Retinal pigment epithelial cell (primary cell): ENCODE data around the gene NME4.
"Not testable (repeated sequence)": the region's sequence is repeated elsewhere in the genome, so short reads cannot be mapped to it uniquely, and the experiment has no call there.

Experiments
- DNase-seq: peaks from one replicate; pipeline ENCODE4 v3.0.0-alpha.2; 2010; ENCODE audit warnings: low read depth
- H3K4me3 ChIP-seq: 2 replicates; pipeline ENCODE4 v1.5.1; 2011; ENCODE audit warnings: mild to moderate bottlenecking, low read length, control low read depth, moderate library complexity
- CTCF ChIP-seq: conservative IDR thresholded peaks from 2 replicates; pipeline ENCODE4 v1.5.1; 2011; ENCODE audit warnings: low read depth, low read length, control low read depth, inconsistent platforms

NME4 gene

DNA sequence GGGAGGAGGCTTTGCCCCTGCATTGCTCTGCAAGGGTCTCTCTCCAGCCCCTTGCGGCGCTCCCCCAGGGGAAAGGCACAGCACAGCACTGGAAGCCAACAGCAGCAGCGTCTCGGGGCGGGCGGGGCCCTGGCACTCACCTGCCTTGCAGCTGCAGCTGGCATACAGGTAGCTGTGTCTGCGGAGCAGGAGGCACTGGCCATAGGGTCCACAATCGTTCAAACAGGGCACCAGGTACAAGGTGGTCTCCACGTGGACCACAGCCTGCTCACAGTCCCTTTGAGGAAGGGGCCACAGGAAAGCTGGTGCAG lies 22.4 kb upstream of the NME4 start:
- DNase-seq: no peak
- TF ChIP-seq CTCF: no peak
- no peak overlapping the region for H3K4me3 ChIP-seq

DNA sequence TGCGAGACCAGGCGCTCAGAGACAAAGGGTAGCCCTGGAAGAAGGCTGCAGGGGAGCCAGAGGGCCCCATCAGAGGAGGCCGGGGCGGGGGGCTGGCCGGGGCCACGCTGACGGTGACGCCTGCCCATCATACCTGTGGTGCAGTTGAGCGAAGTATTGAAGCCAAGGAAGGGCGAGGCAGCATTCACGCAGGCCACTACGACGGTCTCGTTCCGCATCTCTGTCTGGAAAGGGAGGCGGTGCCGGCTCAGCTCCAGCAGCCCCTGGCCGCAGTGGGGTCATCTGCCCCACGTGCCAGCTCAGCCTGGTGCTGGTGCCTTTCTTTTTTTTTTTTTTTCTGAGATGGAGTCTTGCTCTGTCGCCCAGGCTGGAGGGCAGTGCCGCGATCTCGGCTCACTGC lies 21.8 kb upstream of the NME4 start:
- DNase-seq: no peak
- no peak for TF ChIP-seq CTCF
- H3K4me3 ChIP-seq: no peak overlapping the region

DNA sequence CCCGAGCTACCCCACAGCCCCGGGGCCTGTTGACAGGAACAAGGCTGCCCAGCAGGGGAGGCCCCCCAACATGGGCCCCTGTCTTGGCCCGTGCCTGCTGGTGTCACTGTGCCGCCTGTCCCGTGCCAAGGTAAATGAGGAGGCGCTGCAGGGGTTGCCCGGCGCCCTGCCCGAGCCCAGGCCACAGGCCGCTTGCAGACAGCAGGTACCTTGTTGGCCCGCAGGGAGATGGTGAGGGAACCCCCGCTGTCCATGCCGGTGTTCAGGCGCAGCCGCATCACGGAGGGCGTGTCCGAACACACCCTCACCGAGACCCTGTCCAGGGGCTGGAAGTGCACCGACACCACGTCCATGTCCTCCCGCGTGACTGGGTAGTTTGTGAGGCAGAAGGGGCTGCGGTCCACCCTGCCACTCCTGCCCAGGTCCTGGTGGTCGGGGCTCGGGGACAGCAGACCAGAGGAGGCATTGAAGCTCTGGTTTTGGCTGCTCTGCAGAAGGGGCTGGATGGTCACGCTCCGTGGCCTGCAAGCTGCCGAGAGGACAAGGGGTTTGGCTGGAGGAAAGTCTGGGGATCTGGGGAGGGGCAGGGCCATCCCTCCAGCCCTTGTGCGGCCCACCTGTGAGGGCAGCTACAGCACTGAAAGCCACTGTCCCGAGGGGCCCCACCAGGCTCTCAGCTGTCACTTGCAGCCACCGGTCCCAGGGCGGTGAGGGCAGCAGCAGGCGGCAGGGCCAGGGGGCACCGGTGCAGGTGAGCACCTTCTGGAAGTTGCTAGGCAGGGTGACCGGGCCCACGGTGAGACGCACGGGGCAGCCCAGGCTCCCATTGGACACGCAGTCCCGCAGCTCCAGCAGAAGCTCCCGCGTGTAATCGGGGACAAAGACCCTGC lies 20.8 kb upstream of the NME4 start:
- H3K4me3 ChIP-seq: no peak overlapping the region
- no peak for DNase-seq
- no peak for TF ChIP-seq CTCF

- no peak overlapping the region for H3K4me3 ChIP-seq
- no peak for DNase-seq
- no peak for TF ChIP-seq CTCF
Measured at GRCh38 chr16:376817-377418, 20.1 kb upstream of the NME4 start.

DNA sequence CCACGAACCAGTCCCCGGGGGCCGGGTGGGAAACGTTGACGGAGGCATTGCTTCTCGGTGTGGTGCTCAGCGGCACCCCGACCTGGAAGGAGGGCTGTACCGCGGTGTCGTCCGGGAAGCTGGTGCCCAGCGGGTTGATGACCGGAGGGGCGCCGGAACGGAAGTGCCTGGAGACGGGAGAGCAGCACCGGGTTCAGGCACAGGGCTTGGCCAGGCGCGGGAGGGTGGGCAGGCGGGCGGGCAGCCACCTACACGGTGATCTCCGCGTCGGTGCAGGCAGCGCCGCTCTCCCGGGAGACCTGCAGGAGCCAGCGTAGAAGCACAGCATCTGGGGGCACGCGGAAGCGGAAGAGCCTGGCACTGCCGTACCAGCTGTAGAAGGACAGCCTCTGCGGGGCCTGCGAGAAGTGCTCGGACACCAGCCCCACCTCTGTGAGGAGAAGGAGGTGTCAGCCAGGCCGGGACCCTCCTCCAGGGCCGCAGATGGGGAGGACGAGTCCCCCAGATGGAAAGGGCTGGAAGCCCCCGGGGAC lies 19.5 kb upstream of the NME4 start:
- no peak for DNase-seq
- H3K4me3 ChIP-seq: no peak overlapping the region
- TF ChIP-seq CTCF: no peak

DNA sequence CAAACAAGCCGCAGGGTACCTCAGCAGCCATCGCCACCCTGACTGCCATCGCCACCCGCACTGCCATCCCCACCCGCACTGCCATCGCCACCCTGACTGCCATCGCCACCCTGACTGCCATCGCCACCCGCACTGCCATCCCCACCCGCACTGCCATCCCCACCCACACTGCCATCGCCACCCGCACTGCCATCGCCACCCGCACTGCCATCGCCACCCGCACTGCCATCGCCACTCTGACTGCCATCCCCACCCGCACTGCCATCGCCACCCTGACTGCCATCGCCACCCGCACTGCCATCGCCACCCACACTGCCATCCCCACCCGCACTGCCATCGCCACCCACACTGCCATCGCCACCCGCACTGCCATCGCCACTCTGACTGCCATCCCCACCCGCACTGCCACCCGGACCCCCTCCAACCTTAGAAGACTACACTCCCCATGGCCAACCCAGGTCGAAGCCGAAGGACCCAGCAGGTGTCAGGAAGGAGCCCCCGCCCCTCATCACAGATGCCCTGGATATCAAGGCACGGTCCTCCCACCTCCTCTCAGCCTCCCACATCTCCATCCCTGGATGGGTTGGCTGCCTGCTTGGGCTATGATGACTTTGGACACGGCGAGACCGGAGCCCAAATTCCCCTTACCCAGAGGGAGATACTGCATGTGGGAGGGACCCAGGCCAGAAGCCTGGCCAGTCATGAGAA lies 18.7 kb upstream of the NME4 start:
- H3K4me3 ChIP-seq, DNase-seq: not testable (repeated sequence)

- no peak overlapping the region for H3K4me3 ChIP-seq
- no peak for TF ChIP-seq CTCF
- no peak for DNase-seq
Measured at GRCh38 chr16:378821-379182, 18.2 kb upstream of the NME4 start.
